Measurements from ENCODE around the gene PROCA1.

DNA sequence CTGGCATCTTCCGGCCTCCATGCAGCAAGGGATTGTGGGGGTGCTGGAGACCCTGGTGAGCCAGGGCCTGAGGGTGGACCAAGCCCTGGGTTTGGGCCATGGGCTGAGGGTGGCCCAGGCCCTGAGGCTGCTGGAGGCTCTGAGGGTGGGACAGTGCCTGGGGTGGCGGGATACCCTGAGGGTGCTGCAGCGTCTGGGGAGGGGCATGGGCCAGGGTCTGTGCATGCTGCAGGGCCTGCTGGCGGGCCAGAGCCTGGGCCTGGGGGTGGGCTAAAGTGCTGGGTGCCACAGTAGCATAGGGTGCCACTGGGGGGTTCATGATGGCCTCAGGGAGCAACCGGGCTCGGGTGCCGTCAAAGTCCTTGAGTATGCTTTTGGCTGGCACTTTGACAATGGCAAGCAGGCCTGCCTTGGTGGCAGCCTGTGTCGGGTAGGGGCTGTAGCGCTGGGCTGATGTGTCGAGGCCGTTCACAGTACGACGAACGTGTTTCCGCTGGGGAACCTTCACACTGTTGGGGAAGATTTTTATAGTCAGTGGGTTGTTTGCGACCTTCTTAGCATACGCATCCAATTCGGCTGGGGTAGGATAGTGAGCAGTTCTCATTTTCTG, 47.7 kb upstream of the PROCA1 start:
- TF ChIP-seq POLR2A (IDR thresholded peaks at IDR 0.05) (no peak), CTCF (IDR thresholded peaks at IDR 0.05) (no peak)
